GM12801 (cell line): Measurements from ENCODE around the gene ATR.

Source experiments
- CTCF ChIP-seq: IDR thresholded peaks from one replicate; pipeline ENCODE4 v1.5.1; 2011; ENCODE audit warnings: control low read depth; ENCODE audit not compliant: insufficient read length; ENCODE audit errors: extremely low read depth

Gene ATR

GRCh38 chr3:142578329-142579223, at the start of gene ATR:
TSS of gene ATR (minus strand) at chr3:142578733. CDS start at chr3:142578704, 29 bp downstream.
- no peak for TF ChIP-seq CTCF

DNA sequence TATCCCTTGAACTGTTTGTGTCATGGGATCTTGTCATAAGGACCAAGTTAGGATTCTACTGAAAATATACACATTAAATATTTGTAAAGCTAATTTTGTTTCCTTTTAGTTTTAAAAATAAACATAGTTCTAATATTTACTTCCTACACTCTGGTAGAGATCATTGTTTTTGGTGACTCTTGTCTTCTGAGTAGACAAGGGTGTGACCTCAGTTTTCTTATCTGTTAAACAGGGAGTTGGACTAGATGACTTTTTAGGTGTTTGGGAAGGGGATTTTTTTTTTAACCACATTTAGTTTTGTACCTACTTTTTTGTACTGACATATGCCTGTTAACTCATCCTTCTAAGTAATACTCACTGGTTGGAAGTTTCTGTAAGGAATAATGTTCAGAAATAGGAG, 48.4 kb upstream of the ATR start:
- TF ChIP-seq CTCF, result no peak

GRCh38 chr3:142625153-142625440, 46.6 kb upstream of the ATR start:
- TF ChIP-seq CTCF, result no peak

DNA sequence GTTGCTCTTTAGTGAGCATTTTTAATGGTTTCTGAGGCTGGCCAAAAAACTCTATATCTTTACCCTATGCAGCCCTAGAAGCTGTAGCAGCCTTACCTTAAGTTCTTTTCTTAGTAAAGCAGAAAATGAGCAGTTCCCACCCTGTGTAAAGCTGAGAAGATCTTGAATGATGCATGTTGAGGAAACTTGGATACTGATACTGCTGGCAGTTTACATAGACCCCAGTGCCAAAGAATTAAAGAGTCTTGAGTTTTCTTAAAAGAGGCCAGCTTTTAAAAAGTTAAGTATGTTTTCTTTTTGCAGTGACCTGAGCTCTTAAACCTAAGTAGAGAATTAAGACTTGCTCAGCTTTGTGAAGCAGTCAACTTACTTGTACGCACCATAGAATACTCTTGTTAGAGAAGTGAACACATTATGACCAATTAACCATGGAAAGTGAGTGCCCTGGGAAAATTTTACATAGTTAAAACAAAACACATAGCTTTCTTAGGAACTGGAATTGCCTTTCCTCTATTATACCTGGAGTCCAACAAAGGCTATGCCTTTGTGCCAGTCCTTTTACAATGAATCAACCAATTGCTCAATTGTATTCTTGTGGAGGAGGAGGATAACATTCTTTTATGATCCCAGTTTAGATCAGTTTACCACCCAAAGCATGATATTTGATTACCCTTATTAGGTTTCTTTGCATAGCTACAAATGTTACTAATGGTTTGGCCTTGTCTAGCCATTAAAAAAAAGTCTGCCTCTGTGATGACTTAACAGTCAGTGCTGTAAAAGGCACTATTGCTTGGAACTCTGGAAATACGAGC, 46.0 kb upstream of the ATR start:
- TF ChIP-seq CTCF, result no peak

DNA sequence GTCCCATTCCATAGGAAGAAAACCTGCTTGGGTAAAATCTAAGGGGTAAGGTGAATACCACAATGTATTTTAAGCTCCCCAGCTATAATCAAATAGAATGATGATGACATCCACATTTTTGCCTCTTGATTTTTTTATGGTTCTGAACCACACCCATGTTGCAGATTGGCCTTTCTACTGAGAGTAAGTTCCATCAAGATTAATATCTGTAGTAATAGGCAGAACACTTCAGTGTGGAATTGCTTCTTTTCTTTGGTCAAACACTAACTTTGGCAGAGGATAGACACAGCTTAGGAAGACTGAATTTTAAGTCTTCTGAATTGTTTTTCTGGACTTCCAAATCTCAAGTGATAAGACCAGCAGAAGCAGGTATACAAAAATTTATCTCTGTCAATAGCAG, 44.7 kb upstream of the ATR start:
- no peak for TF ChIP-seq CTCF

DNA sequence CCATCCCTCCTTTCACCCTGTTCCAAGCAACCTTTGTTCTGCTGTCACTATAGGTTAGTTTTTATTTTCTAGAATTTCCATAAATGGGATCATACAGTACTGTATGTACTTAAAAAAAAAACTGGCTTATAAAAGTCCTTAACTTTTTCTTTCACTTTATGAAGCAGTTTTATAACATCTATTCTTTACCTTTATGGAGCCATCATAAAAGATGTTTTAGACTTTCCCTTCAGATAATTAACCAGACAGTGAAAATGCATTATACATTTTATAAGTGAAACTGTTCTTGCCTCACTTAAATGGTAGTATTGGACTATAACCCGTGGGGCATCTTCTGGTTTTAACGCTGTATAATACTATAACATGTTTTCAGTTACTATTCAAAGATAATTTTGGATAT, 43.9 kb upstream of the ATR start:
- no peak for TF ChIP-seq CTCF

GRCh38 chr3:142618917-142619461, 40.5 kb upstream of the ATR start:
- TF ChIP-seq CTCF, result no peak
